HCT116 (cell line): ENCODE results near the gene PRUNE1. TPM values are rescaled to one million over a fixed set of nuclear protein-coding genes. Genes with fewer than 3 reads are reported as not detected.

Experiments
- ATAC-seq: fragments of 200-7000 bp; cut with Tn5 transposase; 2 replicates; pipeline ENCODE4 v1.9.1; 2020; ENCODE audit warnings: mild to moderate bottlenecking, moderate library complexity
- BruUV-seq: library from RNA; stranded (reverse); fragments of 400-500 nt; replicated peaks from 2 replicates; lab custom pipeline; 2021; lab: Mats Ljungman, UMichigan
- CTCF ChIA-PET: fragments of 300-600 bp; sonication (Branson Sonifier 250); formaldehyde crosslinking; loops from one replicate; lab custom pipeline; 2021; ENCODE audit warnings: antibody characterized with exemption; lab: Charles Lee
- POLR2A ChIA-PET: fragments of 300-600, 350-600 bp; sonication (Branson Sonifier 250); formaldehyde crosslinking; loops from one replicate; lab custom pipeline; 2021; ENCODE audit warnings: antibody characterized with exemption; lab: Charles Lee
- RAD21 ChIA-PET, 2 experiments: fragments of 300-600 bp; sonication (Branson Sonifier 250); formaldehyde crosslinking; loops; one replicate each; lab custom pipeline; 2023; ENCODE audit warnings: low total read pairs in 2 of 2; ENCODE audit not compliant: uncharacterized antibody in 2 of 2, unreplicated experiment in 2 of 2, low non-redundant PET in 1 of 2; lab: Charles Lee
- DNase-seq: peaks from one replicate; pipeline ENCODE4 v3.0.0-alpha.2; 2010; ENCODE audit warnings: low read depth, low spot score
- H2AFZ ChIP-seq: fragments of 200-600 bp; shearing (Covaris generic), sonication (generic); 2 replicates; pipeline ENCODE4 v1.6.1; 2017; ENCODE audit warnings: low read depth, mixed run types, mixed read lengths, antibody characterized with exemption, low read length; ENCODE audit not compliant: poor library complexity, severe bottlenecking
- H3K27ac ChIP-seq: 2 replicates; pipeline ENCODE4 v1.5.1; 2012; ENCODE audit warnings: low read depth, low read length
- H3K27me3 ChIP-seq: fragments of 200-600 bp; sonication (generic); 2 replicates; pipeline ENCODE4 v1.6.1; 2016; ENCODE audit warnings: mixed run types, low read length, mixed read lengths; ENCODE audit not compliant: insufficient read depth
- H3K36me3 ChIP-seq, 2 experiments: fragments of 200-500 bp in 1 of 2; fragments of 200-600 bp in 1 of 2; sonication (Bioruptor generic) in 1 of 2; sonication (generic) in 1 of 2; 2 replicates each; pipeline versions ENCODE4 v1.5.1 to v1.6.1; 2014 to 2016; ENCODE audit warnings: low read length in 2 of 2, inconsistent platforms in 1 of 2, mixed read lengths in 1 of 2, mixed run types in 1 of 2; ENCODE audit not compliant: insufficient read depth in 2 of 2, control insufficient read depth in 1 of 2
- H3K4me1 ChIP-seq, 2 experiments: fragments of 200-600 bp in 1 of 2; sonication (generic) in 1 of 2; 2 replicates each; pipeline versions ENCODE4 v1.5.1 to v1.6.1; 2012 to 2017; ENCODE audit warnings: low read length in 2 of 2, inconsistent platforms in 1 of 2, mild to moderate bottlenecking in 1 of 2, mixed read lengths in 1 of 2, mixed run types in 1 of 2, moderate library complexity in 1 of 2; ENCODE audit not compliant: insufficient read depth in 2 of 2, control insufficient read depth in 1 of 2
- H3K4me2 ChIP-seq: fragments of 200-600 bp; sonication (generic); 2 replicates; pipeline ENCODE4 v1.6.1; 2017; ENCODE audit warnings: mixed run types, low read length, mixed read lengths
- H3K4me3 ChIP-seq, 2 experiments: fragments of 200-600 bp in 1 of 2; sonication (generic) in 1 of 2; replicated peaks in 1 of 2; 2 replicates each; pipeline ENCODE4 v1.5.1; 2011 to 2016; ENCODE audit warnings: low read length in 2 of 2, control low read depth in 1 of 2, low read depth in 1 of 2, mild to moderate bottlenecking in 1 of 2, mixed read lengths in 1 of 2, mixed run types in 1 of 2
- H3K79me2 ChIP-seq: fragments of 200-600 bp; sonication (generic); 2 replicates; pipeline ENCODE4 v1.6.1; 2017; ENCODE audit warnings: mild to moderate bottlenecking, mixed run types, low read length, moderate library complexity, mixed read lengths; ENCODE audit not compliant: insufficient read depth
- H3K9ac ChIP-seq: fragments of 200-600 bp; sonication (generic); 2 replicates; pipeline ENCODE4 v1.6.1; 2016; ENCODE audit warnings: low read length, mixed read lengths
- H3K9me2 ChIP-seq: fragments of 200-600 bp; sonication (generic), shearing (Covaris generic); 2 replicates; pipeline ENCODE4 v1.6.1; 2017; ENCODE audit warnings: mixed run types, mild to moderate bottlenecking, moderate library complexity; ENCODE audit not compliant: insufficient read depth
- H3K9me3 ChIP-seq, 2 experiments: fragments of 200-500 bp in 1 of 2; fragments of 200-600 bp in 1 of 2; sonication (Bioruptor generic) in 1 of 2; sonication (generic) in 1 of 2; 2 replicates each; pipeline ENCODE4 v1.6.1; 2014 to 2017; ENCODE audit warnings: low read length in 2 of 2, mixed read lengths in 2 of 2, inconsistent platforms in 1 of 2, low read depth in 1 of 2, mild to moderate bottlenecking in 1 of 2, mixed run types in 1 of 2, moderate library complexity in 1 of 2; ENCODE audit not compliant: control insufficient read depth in 1 of 2, insufficient read depth in 1 of 2
- H4K20me1 ChIP-seq: fragments of 200-600 bp; sonication (generic), shearing (Covaris generic); 2 replicates; pipeline ENCODE4 v1.6.1; 2017; ENCODE audit warnings: mixed run types, mild to moderate bottlenecking, moderate library complexity; ENCODE audit not compliant: insufficient read depth
- CBX3 ChIP-seq: IDR thresholded peaks from 2 replicates; pipeline ENCODE4 v1.6.1; 2012; ENCODE audit warnings: low read depth
- CEBPB ChIP-seq: IDR thresholded peaks from 2 replicates; pipeline ENCODE4 v1.6.1; 2012; ENCODE audit warnings: low read depth
- CTCF ChIP-seq, 3 experiments: fragments of 200-600 bp in 1 of 3; sonication (generic) in 1 of 3; IDR thresholded peaks in 2 of 3; conservative IDR thresholded peaks in 1 of 3; 2 replicates each; pipeline ENCODE4 v1.5.1; 2012 to 2017; ENCODE audit warnings: low read depth in 2 of 3, low read length in 2 of 3, antibody characterized with exemption in 1 of 3, borderline replicate concordance in 1 of 3, control low read depth in 1 of 3, mild to moderate bottlenecking in 1 of 3, mixed read lengths in 1 of 3, mixed run types in 1 of 3, moderate library complexity in 1 of 3; ENCODE audit not compliant: insufficient read depth in 1 of 3
- EGR1 ChIP-seq: IDR thresholded peaks from 2 replicates; pipeline ENCODE4 v1.6.1; 2012; ENCODE audit warnings: low read depth
- ELF1 ChIP-seq: IDR thresholded peaks from 2 replicates; pipeline ENCODE4 v1.6.1; 2012; ENCODE audit warnings: low read depth, borderline replicate concordance
- EZH2phosphoT487 ChIP-seq: fragments of 200-600 bp; IDR thresholded peaks from 2 replicates; pipeline ENCODE4 v1.6.1; 2018; ENCODE audit warnings: antibody characterized with exemption, borderline replicate concordance
- JUND ChIP-seq: IDR thresholded peaks from 2 replicates; pipeline ENCODE4 v1.6.1; 2012
- POLR2A ChIP-seq: IDR thresholded peaks from 2 replicates; pipeline ENCODE4 v1.7.0; 2011; ENCODE audit warnings: borderline replicate concordance; ENCODE audit not compliant: insufficient read depth, insufficient read length; ENCODE audit errors: extremely low read depth
- POLR2AphosphoS5 ChIP-seq: IDR thresholded peaks from 2 replicates; pipeline ENCODE4 v1.6.1; 2011; ENCODE audit warnings: mild to moderate bottlenecking, low read depth, low read length, moderate library complexity
- RAD21 ChIP-seq: IDR thresholded peaks from 2 replicates; pipeline ENCODE4 v1.6.1; 2012; ENCODE audit warnings: low read depth, mild to moderate bottlenecking
- SIN3A ChIP-seq: IDR thresholded peaks from 2 replicates; pipeline ENCODE4 v1.6.1; 2012; ENCODE audit warnings: low read depth
- SP1 ChIP-seq: IDR thresholded peaks from 2 replicates; pipeline ENCODE4 v1.6.1; 2012; ENCODE audit warnings: low read depth
- SRF ChIP-seq: IDR thresholded peaks from 2 replicates; pipeline ENCODE4 v1.6.1; 2012; ENCODE audit warnings: low read depth
- TCF7L2 ChIP-seq: IDR thresholded peaks from 2 replicates; pipeline ENCODE4 v1.7.0; 2011; ENCODE audit warnings: borderline replicate concordance, inconsistent platforms; ENCODE audit not compliant: insufficient read depth, insufficient read length; ENCODE audit errors: extremely low read depth
- YY1 ChIP-seq: IDR thresholded peaks from 2 replicates; pipeline ENCODE4 v1.6.1; 2011; ENCODE audit warnings: low read length, low read depth, moderate library complexity, mild to moderate bottlenecking; ENCODE audit not compliant: insufficient replicate concordance; ENCODE audit errors: extremely low read depth
- ZNF274 ChIP-seq: fragments of 200-500 bp; sonication (Bioruptor generic); IDR thresholded peaks from 2 replicates; pipeline ENCODE4 v1.6.1; 2014; ENCODE audit warnings: mild to moderate bottlenecking, low read depth, low read length, inconsistent platforms
- intact Hi-C: fragments of 100-400 bp; cut with micrococcal nuclease; formaldehyde crosslinking; loops from 2 replicates; pipeline ENCODE4 v1.10.0; 2022
- total RNA-seq: library from RNA; stranded (reverse); gene quantifications from one replicate; pipeline ENCODE4 v1.2.1, GENCODE V29; 2021; ENCODE audit not compliant: unreplicated experiment
- TF ChIP-seq, protein P1 (sequence below): IDR thresholded peaks from 2 replicates; pipeline ENCODE4 v1.6.1; 2012
- TF ChIP-seq, protein P2 (sequence below): IDR thresholded peaks from 2 replicates; pipeline ENCODE4 v1.6.1; 2012
- TF ChIP-seq, protein P3 (sequence below): IDR thresholded peaks from 2 replicates; pipeline ENCODE4 v1.6.1; 2012; ENCODE audit warnings: low read depth

The PRUNE1 gene
- total RNA-seq, 1 experiment from 2014 or later, result 20.2 TPM

GRCh38 chr1:151010346-151010726 lies 2.1 kb downstream of the PRUNE1 start:
- no peaks in the 10 kb centered on the region for H3K27me3 ChIP-seq
- no peaks in the 10 kb centered on the region for H3K9me2 ChIP-seq

More at GRCh38 chr1:151010346-151010726, 2.1 kb downstream of the PRUNE1 start:
- intact Hi-C loops, result no loop called here
- peaks cover 11 to 34% of the 10 kb centered on the region in 2 experiments; a peak in 3 of 4 replicates for H3K4me1 ChIP-seq
- H3K27ac ChIP-seq, result no peak overlapping the region
- H3K36me3 ChIP-seq, result no peaks in the 10 kb centered on the region
- peaks cover 16% of the 10 kb centered on the region for H3K79me2 ChIP-seq
- no peaks in the 10 kb centered on the region for H4K20me1 ChIP-seq
- DNase-seq (no peak), ATAC-seq (no peak)
- no TSS peak for BruUV-seq
- RAD21 ChIA-PET, result no interaction called here
- no peak overlapping the region for H2AFZ ChIP-seq
- POLR2A ChIA-PET, result no interaction called here
- no peak overlapping the region for H3K4me2 ChIP-seq
- H3K4me3 ChIP-seq, result no peak overlapping the region
- CTCF ChIA-PET, result no interaction called here
- no peak overlapping the region for H3K9ac ChIP-seq
- TF ChIP-seq POLR2AphosphoS5 (no peak), SRF (no peak), CTCF (IDR thresholded peaks at IDR 0.05 in 2 of 3, conservative IDR thresholded peaks at IDR 0.05 in 1 of 3; ENCODE audit: borderline replicate concordance in 1 of 3, insufficient read depth in 1 of 3, low read depth in 2 of 3, low read length in 2 of 3) (no peak), CEBPB (no peak), RAD21 (no peak), ELF1 (no peak), SIN3A (no peak), EZH2phosphoT487 (no peak), ZNF274 (no peak), SP1 (no peak), YY1 (no peak), TCF7L2 (no peak), POLR2A (no peak), JUND (no peak), CBX3 (no peak), EGR1 (no peak)
- TF ChIP-seq, protein P1, sequence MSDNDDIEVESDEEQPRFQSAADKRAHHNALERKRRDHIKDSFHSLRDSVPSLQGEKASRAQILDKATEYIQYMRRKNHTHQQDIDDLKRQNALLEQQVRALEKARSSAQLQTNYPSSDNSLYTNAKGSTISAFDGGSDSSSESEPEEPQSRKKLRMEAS, result no peak
- TF ChIP-seq, protein P2, sequence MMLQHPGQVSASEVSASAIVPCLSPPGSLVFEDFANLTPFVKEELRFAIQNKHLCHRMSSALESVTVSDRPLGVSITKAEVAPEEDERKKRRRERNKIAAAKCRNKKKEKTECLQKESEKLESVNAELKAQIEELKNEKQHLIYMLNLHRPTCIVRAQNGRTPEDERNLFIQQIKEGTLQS, result no peak
- TF ChIP-seq, protein P3, sequence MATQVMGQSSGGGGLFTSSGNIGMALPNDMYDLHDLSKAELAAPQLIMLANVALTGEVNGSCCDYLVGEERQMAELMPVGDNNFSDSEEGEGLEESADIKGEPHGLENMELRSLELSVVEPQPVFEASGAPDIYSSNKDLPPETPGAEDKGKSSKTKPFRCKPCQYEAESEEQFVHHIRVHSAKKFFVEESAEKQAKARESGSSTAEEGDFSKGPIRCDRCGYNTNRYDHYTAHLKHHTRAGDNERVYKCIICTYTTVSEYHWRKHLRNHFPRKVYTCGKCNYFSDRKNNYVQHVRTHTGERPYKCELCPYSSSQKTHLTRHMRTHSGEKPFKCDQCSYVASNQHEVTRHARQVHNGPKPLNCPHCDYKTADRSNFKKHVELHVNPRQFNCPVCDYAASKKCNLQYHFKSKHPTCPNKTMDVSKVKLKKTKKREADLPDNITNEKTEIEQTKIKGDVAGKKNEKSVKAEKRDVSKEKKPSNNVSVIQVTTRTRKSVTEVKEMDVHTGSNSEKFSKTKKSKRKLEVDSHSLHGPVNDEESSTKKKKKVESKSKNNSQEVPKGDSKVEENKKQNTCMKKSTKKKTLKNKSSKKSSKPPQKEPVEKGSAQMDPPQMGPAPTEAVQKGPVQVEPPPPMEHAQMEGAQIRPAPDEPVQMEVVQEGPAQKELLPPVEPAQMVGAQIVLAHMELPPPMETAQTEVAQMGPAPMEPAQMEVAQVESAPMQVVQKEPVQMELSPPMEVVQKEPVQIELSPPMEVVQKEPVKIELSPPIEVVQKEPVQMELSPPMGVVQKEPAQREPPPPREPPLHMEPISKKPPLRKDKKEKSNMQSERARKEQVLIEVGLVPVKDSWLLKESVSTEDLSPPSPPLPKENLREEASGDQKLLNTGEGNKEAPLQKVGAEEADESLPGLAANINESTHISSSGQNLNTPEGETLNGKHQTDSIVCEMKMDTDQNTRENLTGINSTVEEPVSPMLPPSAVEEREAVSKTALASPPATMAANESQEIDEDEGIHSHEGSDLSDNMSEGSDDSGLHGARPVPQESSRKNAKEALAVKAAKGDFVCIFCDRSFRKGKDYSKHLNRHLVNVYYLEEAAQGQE, result no peak
- H3K9me3 ChIP-seq, result no peaks in the 10 kb centered on the region
